HCT116 (cell line): ENCODE measurements around the gene PAX6. TPM values are rescaled to one million over a fixed set of nuclear protein-coding genes. Genes with fewer than 3 reads are reported as not detected.

ENCODE experiments used
- ATAC-seq: fragments of 200-7000 bp; cut with Tn5 transposase; 2 replicates; pipeline ENCODE4 v1.9.1; 2020; ENCODE audit warnings: mild to moderate bottlenecking, moderate library complexity
- BruUV-seq: library from RNA; stranded (reverse); fragments of 400-500 nt; replicated peaks from 2 replicates; lab custom pipeline; 2021; lab: Mats Ljungman, UMichigan
- CTCF ChIA-PET: fragments of 300-600 bp; sonication (Branson Sonifier 250); formaldehyde crosslinking; loops from one replicate; lab custom pipeline; 2021; ENCODE audit warnings: antibody characterized with exemption; lab: Charles Lee
- POLR2A ChIA-PET: fragments of 300-600, 350-600 bp; sonication (Branson Sonifier 250); formaldehyde crosslinking; loops from one replicate; lab custom pipeline; 2021; ENCODE audit warnings: antibody characterized with exemption; lab: Charles Lee
- RAD21 ChIA-PET, 2 experiments: fragments of 300-600 bp; sonication (Branson Sonifier 250); formaldehyde crosslinking; loops; one replicate each; lab custom pipeline; 2023; ENCODE audit warnings: low total read pairs in 2 of 2; ENCODE audit not compliant: uncharacterized antibody in 2 of 2, unreplicated experiment in 2 of 2, low non-redundant PET in 1 of 2; lab: Charles Lee
- DNase-seq: peaks from one replicate; pipeline ENCODE4 v3.0.0-alpha.2; 2010; ENCODE audit warnings: low read depth, low spot score
- H2AFZ ChIP-seq: fragments of 200-600 bp; shearing (Covaris generic), sonication (generic); 2 replicates; pipeline ENCODE4 v1.6.1; 2017; ENCODE audit warnings: low read depth, mixed run types, mixed read lengths, antibody characterized with exemption, low read length; ENCODE audit not compliant: poor library complexity, severe bottlenecking
- H3K27ac ChIP-seq: 2 replicates; pipeline ENCODE4 v1.5.1; 2012; ENCODE audit warnings: low read depth, low read length
- H3K27me3 ChIP-seq: fragments of 200-600 bp; sonication (generic); 2 replicates; pipeline ENCODE4 v1.6.1; 2016; ENCODE audit warnings: mixed run types, low read length, mixed read lengths; ENCODE audit not compliant: insufficient read depth
- H3K36me3 ChIP-seq, 2 experiments: fragments of 200-500 bp in 1 of 2; fragments of 200-600 bp in 1 of 2; sonication (Bioruptor generic) in 1 of 2; sonication (generic) in 1 of 2; 2 replicates each; pipeline versions ENCODE4 v1.5.1 to v1.6.1; 2014 to 2016; ENCODE audit warnings: low read length in 2 of 2, inconsistent platforms in 1 of 2, mixed read lengths in 1 of 2, mixed run types in 1 of 2; ENCODE audit not compliant: insufficient read depth in 2 of 2, control insufficient read depth in 1 of 2
- H3K4me1 ChIP-seq, 2 experiments: fragments of 200-600 bp in 1 of 2; sonication (generic) in 1 of 2; 2 replicates each; pipeline versions ENCODE4 v1.5.1 to v1.6.1; 2012 to 2017; ENCODE audit warnings: low read length in 2 of 2, inconsistent platforms in 1 of 2, mild to moderate bottlenecking in 1 of 2, mixed read lengths in 1 of 2, mixed run types in 1 of 2, moderate library complexity in 1 of 2; ENCODE audit not compliant: insufficient read depth in 2 of 2, control insufficient read depth in 1 of 2
- H3K4me2 ChIP-seq: fragments of 200-600 bp; sonication (generic); 2 replicates; pipeline ENCODE4 v1.6.1; 2017; ENCODE audit warnings: mixed run types, low read length, mixed read lengths
- H3K4me3 ChIP-seq, 2 experiments: fragments of 200-600 bp in 1 of 2; sonication (generic) in 1 of 2; replicated peaks in 1 of 2; 2 replicates each; pipeline ENCODE4 v1.5.1; 2011 to 2016; ENCODE audit warnings: low read length in 2 of 2, control low read depth in 1 of 2, low read depth in 1 of 2, mild to moderate bottlenecking in 1 of 2, mixed read lengths in 1 of 2, mixed run types in 1 of 2
- H3K79me2 ChIP-seq: fragments of 200-600 bp; sonication (generic); 2 replicates; pipeline ENCODE4 v1.6.1; 2017; ENCODE audit warnings: mild to moderate bottlenecking, mixed run types, low read length, moderate library complexity, mixed read lengths; ENCODE audit not compliant: insufficient read depth
- H3K9ac ChIP-seq: fragments of 200-600 bp; sonication (generic); 2 replicates; pipeline ENCODE4 v1.6.1; 2016; ENCODE audit warnings: low read length, mixed read lengths
- H3K9me2 ChIP-seq: fragments of 200-600 bp; sonication (generic), shearing (Covaris generic); 2 replicates; pipeline ENCODE4 v1.6.1; 2017; ENCODE audit warnings: mixed run types, mild to moderate bottlenecking, moderate library complexity; ENCODE audit not compliant: insufficient read depth
- H3K9me3 ChIP-seq, 2 experiments: fragments of 200-500 bp in 1 of 2; fragments of 200-600 bp in 1 of 2; sonication (Bioruptor generic) in 1 of 2; sonication (generic) in 1 of 2; 2 replicates each; pipeline ENCODE4 v1.6.1; 2014 to 2017; ENCODE audit warnings: low read length in 2 of 2, mixed read lengths in 2 of 2, inconsistent platforms in 1 of 2, low read depth in 1 of 2, mild to moderate bottlenecking in 1 of 2, mixed run types in 1 of 2, moderate library complexity in 1 of 2; ENCODE audit not compliant: control insufficient read depth in 1 of 2, insufficient read depth in 1 of 2
- H4K20me1 ChIP-seq: fragments of 200-600 bp; sonication (generic), shearing (Covaris generic); 2 replicates; pipeline ENCODE4 v1.6.1; 2017; ENCODE audit warnings: mixed run types, mild to moderate bottlenecking, moderate library complexity; ENCODE audit not compliant: insufficient read depth
- EGR1 ChIP-seq: IDR thresholded peaks from 2 replicates; pipeline ENCODE4 v1.6.1; 2012; ENCODE audit warnings: low read depth
- ELF1 ChIP-seq: IDR thresholded peaks from 2 replicates; pipeline ENCODE4 v1.6.1; 2012; ENCODE audit warnings: low read depth, borderline replicate concordance
- POLR2AphosphoS5 ChIP-seq: IDR thresholded peaks from 2 replicates; pipeline ENCODE4 v1.6.1; 2011; ENCODE audit warnings: mild to moderate bottlenecking, low read depth, low read length, moderate library complexity
- RAD21 ChIP-seq: IDR thresholded peaks from 2 replicates; pipeline ENCODE4 v1.6.1; 2012; ENCODE audit warnings: low read depth, mild to moderate bottlenecking
- SIN3A ChIP-seq: IDR thresholded peaks from 2 replicates; pipeline ENCODE4 v1.6.1; 2012; ENCODE audit warnings: low read depth
- SRF ChIP-seq: IDR thresholded peaks from 2 replicates; pipeline ENCODE4 v1.6.1; 2012; ENCODE audit warnings: low read depth
- TCF7L2 ChIP-seq: IDR thresholded peaks from 2 replicates; pipeline ENCODE4 v1.7.0; 2011; ENCODE audit warnings: borderline replicate concordance, inconsistent platforms; ENCODE audit not compliant: insufficient read depth, insufficient read length; ENCODE audit errors: extremely low read depth
- YY1 ChIP-seq: IDR thresholded peaks from 2 replicates; pipeline ENCODE4 v1.6.1; 2011; ENCODE audit warnings: low read length, low read depth, moderate library complexity, mild to moderate bottlenecking; ENCODE audit not compliant: insufficient replicate concordance; ENCODE audit errors: extremely low read depth
- ZFX ChIP-seq: fragments of 450-650 bp; IDR thresholded peaks from 2 replicates; pipeline ENCODE4 v1.6.1; 2017
- intact Hi-C: fragments of 100-400 bp; cut with micrococcal nuclease; formaldehyde crosslinking; loops from 2 replicates; pipeline ENCODE4 v1.10.0; 2022
- total RNA-seq: library from RNA; stranded (reverse); gene quantifications from one replicate; pipeline ENCODE4 v1.2.1, GENCODE V29; 2021; ENCODE audit not compliant: unreplicated experiment
- TF ChIP-seq, protein P1 (sequence below): IDR thresholded peaks from 2 replicates; pipeline ENCODE4 v1.6.1; 2012; ENCODE audit warnings: low read depth
- TF ChIP-seq, protein P2 (sequence below): IDR thresholded peaks from 2 replicates; pipeline ENCODE4 v1.6.1; 2011; ENCODE audit warnings: mild to moderate bottlenecking, low read length, moderate library complexity; ENCODE audit not compliant: insufficient replicate concordance; ENCODE audit errors: extremely low read depth
- TF ChIP-seq, protein P3 (sequence below): IDR thresholded peaks from 2 replicates; pipeline ENCODE4 v1.6.1; 2012

PAX6 gene
- total RNA-seq, 1 experiment from 2014 or later = 5.3 TPM

DNA sequence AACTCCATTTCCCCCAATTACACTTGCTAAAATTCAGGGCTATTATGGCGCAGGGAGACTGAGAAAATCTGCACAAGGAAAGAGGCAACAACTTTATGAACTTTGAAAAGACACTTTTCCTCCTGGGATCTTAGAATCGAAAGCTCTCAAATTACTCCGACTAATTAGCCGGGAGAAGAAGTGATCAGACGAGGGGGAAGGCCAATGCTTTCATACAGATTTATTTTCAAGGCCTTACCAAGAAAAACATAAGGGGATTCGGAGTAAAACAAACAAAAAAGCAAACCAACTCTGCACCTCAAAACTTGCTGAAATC, 1.6 kb downstream of the PAX6 start (continued):
- TF ChIP-seq TCF7L2 (no peak), POLR2AphosphoS5 (no peak), YY1 (no peak)
- TF ChIP-seq, protein P1, sequence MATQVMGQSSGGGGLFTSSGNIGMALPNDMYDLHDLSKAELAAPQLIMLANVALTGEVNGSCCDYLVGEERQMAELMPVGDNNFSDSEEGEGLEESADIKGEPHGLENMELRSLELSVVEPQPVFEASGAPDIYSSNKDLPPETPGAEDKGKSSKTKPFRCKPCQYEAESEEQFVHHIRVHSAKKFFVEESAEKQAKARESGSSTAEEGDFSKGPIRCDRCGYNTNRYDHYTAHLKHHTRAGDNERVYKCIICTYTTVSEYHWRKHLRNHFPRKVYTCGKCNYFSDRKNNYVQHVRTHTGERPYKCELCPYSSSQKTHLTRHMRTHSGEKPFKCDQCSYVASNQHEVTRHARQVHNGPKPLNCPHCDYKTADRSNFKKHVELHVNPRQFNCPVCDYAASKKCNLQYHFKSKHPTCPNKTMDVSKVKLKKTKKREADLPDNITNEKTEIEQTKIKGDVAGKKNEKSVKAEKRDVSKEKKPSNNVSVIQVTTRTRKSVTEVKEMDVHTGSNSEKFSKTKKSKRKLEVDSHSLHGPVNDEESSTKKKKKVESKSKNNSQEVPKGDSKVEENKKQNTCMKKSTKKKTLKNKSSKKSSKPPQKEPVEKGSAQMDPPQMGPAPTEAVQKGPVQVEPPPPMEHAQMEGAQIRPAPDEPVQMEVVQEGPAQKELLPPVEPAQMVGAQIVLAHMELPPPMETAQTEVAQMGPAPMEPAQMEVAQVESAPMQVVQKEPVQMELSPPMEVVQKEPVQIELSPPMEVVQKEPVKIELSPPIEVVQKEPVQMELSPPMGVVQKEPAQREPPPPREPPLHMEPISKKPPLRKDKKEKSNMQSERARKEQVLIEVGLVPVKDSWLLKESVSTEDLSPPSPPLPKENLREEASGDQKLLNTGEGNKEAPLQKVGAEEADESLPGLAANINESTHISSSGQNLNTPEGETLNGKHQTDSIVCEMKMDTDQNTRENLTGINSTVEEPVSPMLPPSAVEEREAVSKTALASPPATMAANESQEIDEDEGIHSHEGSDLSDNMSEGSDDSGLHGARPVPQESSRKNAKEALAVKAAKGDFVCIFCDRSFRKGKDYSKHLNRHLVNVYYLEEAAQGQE = no peak

DNA sequence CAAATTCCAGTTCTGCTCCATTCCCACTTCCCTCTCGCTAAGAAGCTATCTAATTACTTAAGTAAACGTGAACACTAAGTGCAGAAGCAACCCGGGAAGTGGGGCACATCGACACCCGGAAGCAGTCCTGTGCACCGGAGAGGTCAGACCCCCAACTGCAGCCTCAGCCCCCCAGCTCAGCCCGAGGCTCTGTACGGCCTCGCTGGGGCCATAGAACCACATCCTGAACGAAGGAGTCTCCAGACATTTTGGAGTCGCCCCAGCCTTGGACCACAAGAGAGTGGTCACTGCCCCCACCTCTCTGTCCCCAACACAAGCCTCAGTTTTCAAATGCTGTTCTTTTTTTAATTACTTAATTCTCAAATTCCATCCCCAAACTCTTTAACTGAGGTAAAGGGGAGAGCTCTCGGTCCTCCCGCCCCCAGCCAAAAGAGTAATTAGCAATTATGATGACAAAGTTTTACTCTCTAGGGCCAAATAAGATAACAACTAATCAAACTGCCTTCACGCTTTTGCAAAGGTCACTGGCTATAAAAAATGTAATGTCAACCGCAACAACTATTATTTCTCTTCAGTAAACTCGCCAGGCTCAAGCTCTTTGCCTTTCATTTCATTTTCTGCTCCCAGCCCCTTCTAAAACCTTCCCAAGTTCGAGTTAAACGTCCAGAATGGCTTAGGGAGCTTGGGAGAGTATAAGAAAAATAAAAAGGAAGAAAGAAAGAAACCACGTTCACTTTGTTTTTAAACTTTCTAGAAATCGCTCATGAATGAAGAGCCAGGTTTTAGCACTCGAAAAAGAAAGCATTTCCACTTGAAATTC, 2.2 kb downstream of the PAX6 start:
- Histone ChIP-seq H3K9me3 (no peaks in the 10 kb centered on the region), H3K9me2 (no peaks in the 10 kb centered on the region), H3K79me2 (no peaks in the 10 kb centered on the region), H3K4me1 (peaks cover 0 to 16% of the 10 kb centered on the region in 2 experiments; a peak in 2 of 4 replicates), H3K4me3 (no peak overlapping the region; a peak in 1 of 4 replicates), H2AFZ (peak overlapping the region; percentile 74), H3K4me2 (peak overlapping the region; percentile 87), H4K20me1 (no peaks in the 10 kb centered on the region), H3K9ac (no peak overlapping the region), H3K27me3 (no peaks in the 10 kb centered on the region), H3K36me3 (no peaks in the 10 kb centered on the region), H3K27ac (no peak overlapping the region)
- ChIA-PET CTCF (no interaction called here), RAD21 (no interaction called here), POLR2A (no interaction called here)
- TSS peak; percentile 58 for BruUV-seq
- DNase-seq = no peak
- intact Hi-C loops = loop anchor here (1.0 kb wide), 1 partner anchor 49 kb away; no protein-coding TSS in a partner anchor
- TF ChIP-seq EGR1 (no peak), ELF1 (no peak), SRF (no peak), RAD21 (no peak), SIN3A (no peak), ZFX (no peak), YY1 (no peak)
- TF ChIP-seq, protein P2, sequence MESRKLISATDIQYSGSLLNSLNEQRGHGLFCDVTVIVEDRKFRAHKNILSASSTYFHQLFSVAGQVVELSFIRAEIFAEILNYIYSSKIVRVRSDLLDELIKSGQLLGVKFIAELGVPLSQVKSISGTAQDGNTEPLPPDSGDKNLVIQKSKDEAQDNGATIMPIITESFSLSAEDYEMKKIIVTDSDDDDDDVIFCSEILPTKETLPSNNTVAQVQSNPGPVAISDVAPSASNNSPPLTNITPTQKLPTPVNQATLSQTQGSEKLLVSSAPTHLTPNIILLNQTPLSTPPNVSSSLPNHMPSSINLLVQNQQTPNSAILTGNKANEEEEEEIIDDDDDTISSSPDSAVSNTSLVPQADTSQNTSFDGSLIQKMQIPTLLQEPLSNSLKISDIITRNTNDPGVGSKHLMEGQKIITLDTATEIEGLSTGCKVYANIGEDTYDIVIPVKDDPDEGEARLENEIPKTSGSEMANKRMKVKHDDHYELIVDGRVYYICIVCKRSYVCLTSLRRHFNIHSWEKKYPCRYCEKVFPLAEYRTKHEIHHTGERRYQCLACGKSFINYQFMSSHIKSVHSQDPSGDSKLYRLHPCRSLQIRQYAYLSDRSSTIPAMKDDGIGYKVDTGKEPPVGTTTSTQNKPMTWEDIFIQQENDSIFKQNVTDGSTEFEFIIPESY = no peak
- TF ChIP-seq, protein P3, sequence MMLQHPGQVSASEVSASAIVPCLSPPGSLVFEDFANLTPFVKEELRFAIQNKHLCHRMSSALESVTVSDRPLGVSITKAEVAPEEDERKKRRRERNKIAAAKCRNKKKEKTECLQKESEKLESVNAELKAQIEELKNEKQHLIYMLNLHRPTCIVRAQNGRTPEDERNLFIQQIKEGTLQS = no peak
- no peak for ATAC-seq
